GM23338 (cell line): ENCODE measurements around the gene CTNNA3. TPM values are rescaled to one million over a fixed set of nuclear protein-coding genes. Genes with fewer than 3 reads are reported as not detected.

Experiments
- ATAC-seq: fragments of 200-7000 bp; cut with Tn5 transposase; 3 replicates; pipeline ENCODE4 v1.9.1; 2020
- DNase-seq: peaks from one replicate; pipeline ENCODE4 v3.0.0-alpha.2; 2015; ENCODE audit warnings: low spot score
- H2AFZ ChIP-seq: fragments of 200-600 bp; sonication (generic); 2 replicates; pipeline ENCODE4 v1.8.0; 2016; ENCODE audit warnings: antibody characterized with exemption, mild to moderate bottlenecking, moderate library complexity
- H3F3A ChIP-seq: fragments of 200-600 bp; sonication (generic); replicated peaks from 2 replicates; pipeline ENCODE4 v1.8.0; 2017; ENCODE audit warnings: antibody characterized with exemption, mixed run types, low read depth
- H3K27ac ChIP-seq: fragments of 200-600 bp; sonication (generic); 2 replicates; pipeline ENCODE4 v1.6.1; 2016; ENCODE audit warnings: low read depth
- H3K27me3 ChIP-seq: fragments of 200-600 bp; sonication (generic); 2 replicates; pipeline ENCODE4 v1.8.0; 2016; ENCODE audit warnings: mild to moderate bottlenecking, mixed run types, moderate library complexity; ENCODE audit not compliant: insufficient read depth
- H3K36me3 ChIP-seq: fragments of 200-600 bp; sonication (generic); 2 replicates; pipeline ENCODE4 v1.8.0; 2016; ENCODE audit warnings: mild to moderate bottlenecking; ENCODE audit not compliant: insufficient read depth
- H3K4me1 ChIP-seq: fragments of 200-600 bp; sonication (generic); 2 replicates; pipeline ENCODE4 v1.8.0; 2016; ENCODE audit warnings: mild to moderate bottlenecking, moderate library complexity; ENCODE audit not compliant: insufficient read depth
- H3K4me2 ChIP-seq: fragments of 200-600 bp; sonication (generic); 2 replicates; pipeline ENCODE4 v1.7.1; 2017; ENCODE audit warnings: mixed run types
- H3K4me3 ChIP-seq: fragments of 200-600 bp; sonication (generic); 2 replicates; pipeline ENCODE4 v1.6.1; 2016; ENCODE audit warnings: mixed run types
- H3K79me2 ChIP-seq: fragments of 200-600 bp; sonication (generic); replicated peaks from 2 replicates; pipeline ENCODE4 v1.8.0; 2017; ENCODE audit warnings: mild to moderate bottlenecking; ENCODE audit not compliant: insufficient read depth
- H3K9me2 ChIP-seq: fragments of 200-600 bp; sonication (generic); 2 replicates; pipeline ENCODE4 v1.8.0; 2017; ENCODE audit not compliant: insufficient read depth
- H4K20me1 ChIP-seq: fragments of 200-600 bp; sonication (generic); replicated peaks from 2 replicates; pipeline ENCODE4 v1.8.0; 2017; ENCODE audit warnings: mild to moderate bottlenecking; ENCODE audit not compliant: insufficient read depth
- H3K27ac Mint-ChIP-seq: 2 replicates; pipeline ENCODE4 v1.8.0; 2020; ENCODE audit warnings: inconsistent platforms, mild to moderate bottlenecking, moderate library complexity, mixed read lengths
- H3K27me3 Mint-ChIP-seq: 3 replicates; pipeline ENCODE4 v1.8.0; 2022; ENCODE audit warnings: low read depth, mild to moderate bottlenecking, moderate library complexity, mixed read lengths, inconsistent platforms; ENCODE audit not compliant: insufficient read depth, poor library complexity
- H3K36me3 Mint-ChIP-seq: 3 replicates; pipeline ENCODE4 v1.8.0; 2021; ENCODE audit warnings: low read depth, mild to moderate bottlenecking, inconsistent platforms, moderate library complexity, mixed read lengths
- H3K4me1 Mint-ChIP-seq: 3 replicates; pipeline ENCODE4 v1.8.0; 2020; ENCODE audit warnings: mild to moderate bottlenecking, inconsistent platforms, mixed read lengths
- H3K4me3 Mint-ChIP-seq: 3 replicates; pipeline ENCODE4 v1.8.0; 2021; ENCODE audit warnings: moderate library complexity, mild to moderate bottlenecking, inconsistent platforms, mixed read lengths
- H3K9me3 Mint-ChIP-seq: 3 replicates; pipeline ENCODE4 v1.8.0; 2020; ENCODE audit warnings: moderate library complexity, mild to moderate bottlenecking, inconsistent platforms, mixed read lengths
- CTCF ChIP-seq, 2 experiments: fragments of 200-600 bp in 1 of 2; sonication (generic) in 1 of 2; conservative IDR thresholded peaks; 2 replicates each; pipeline versions ENCODE4 v1.5.1 to v1.6.1; 2016 to 2017; ENCODE audit warnings: antibody characterized with exemption in 2 of 2, low read depth in 2 of 2, mild to moderate bottlenecking in 2 of 2, moderate library complexity in 1 of 2
- ETS1 ChIP-seq: IDR thresholded peaks from 2 replicates; pipeline ENCODE4 v1.6.1; 2016; ENCODE audit warnings: antibody characterized with exemption
- EZH2 ChIP-seq: fragments of 200-600 bp; sonication (generic); IDR thresholded peaks from one replicate; pipeline ENCODE4 v1.8.0; 2017; ENCODE audit warnings: antibody characterized with exemption, mild to moderate bottlenecking, low read depth; ENCODE audit not compliant: unreplicated experiment
- JUNB ChIP-seq: IDR thresholded peaks from one replicate; pipeline ENCODE4 v1.6.1; 2016; ENCODE audit warnings: antibody characterized with exemption; ENCODE audit not compliant: unreplicated experiment
- POLR2AphosphoS5 ChIP-seq: IDR thresholded peaks from 2 replicates; pipeline ENCODE4 v1.6.1; 2016; ENCODE audit warnings: antibody characterized with exemption, low read depth
- REST ChIP-seq: IDR thresholded peaks from one replicate; pipeline ENCODE4 v1.6.1; 2018; ENCODE audit warnings: antibody characterized with exemption; ENCODE audit not compliant: unreplicated experiment
- STAT1 ChIP-seq: IDR thresholded peaks from one replicate; pipeline ENCODE4 v1.6.1; 2016; ENCODE audit warnings: antibody characterized with exemption; ENCODE audit not compliant: unreplicated experiment
- ZNF114 ChIP-seq: fragments of 250-450 bp; sonication (Bioruptor Pico); IDR thresholded peaks from 2 replicates; pipeline ENCODE4 v1.5.0; 2020; ENCODE audit warnings: mild to moderate bottlenecking, moderate library complexity
- ZNF331 ChIP-seq: fragments of 250-450 bp; sonication (Bioruptor Pico); IDR thresholded peaks from 2 replicates; pipeline ENCODE4 v1.5.0; 2020; ENCODE audit warnings: low read depth, mild to moderate bottlenecking, moderate library complexity
- polyA plus RNA-seq: library from polyadenylated mRNA; unstranded; fragments of >200 nt; fragmentation: Nextera tagmentation; extraction: Ambion mirVana; gene quantifications from 2 replicates; pipeline ENCODE4 v1.2.1, GENCODE V29; 2016
- total RNA-seq: library from RNA; depleted of rRNA; stranded (reverse); fragments of >200 nt; shearing (Covaris generic); gene quantifications from 2 replicates; pipeline ENCODE4 v1.2.3, GENCODE V29; 2014

CTNNA3 gene
- total and polyA plus RNA-seq, 2 experiments from 2014 or later, result 0.71 to 3.3 TPM

- TF ChIP-seq CTCF (conservative IDR thresholded peaks at IDR 0.05; ENCODE audit: low read depth in 2 of 2) (no peak), STAT1 (no peak), ZNF114 (CRISPR knock-in tag) (no peak), POLR2AphosphoS5 (no peak), REST (no peak), JUNB (no peak)
These were observed 1058.5 kb downstream of the CTNNA3 start (continued) for GRCh38 chr10:66637273-66638036.

GRCh38 chr10:66629996-66630395 is 1066.0 kb downstream of the CTNNA3 start:
- H3K4me3 ChIP-seq, result no peak overlapping the region
- peaks cover 3% of the 10 kb centered on the region for H3K27me3 Mint-ChIP-seq
- no peak for DNase-seq
- no peak overlapping the region for H3K4me3 Mint-ChIP-seq
- no peaks in the 10 kb centered on the region for H3K9me2 ChIP-seq
- ATAC-seq, result no peak
- no peak overlapping the region for H3K27ac ChIP-seq
- H3K4me1 ChIP-seq, result no peaks in the 10 kb centered on the region
- H3K79me2 ChIP-seq, result no peaks in the 10 kb centered on the region
- H3F3A ChIP-seq, result no peaks in the 10 kb centered on the region
- no peaks in the 10 kb centered on the region for H3K36me3 Mint-ChIP-seq
- no peaks in the 10 kb centered on the region for H3K27me3 ChIP-seq
- no peaks in the 10 kb centered on the region for H3K36me3 ChIP-seq
- H2AFZ ChIP-seq, result no peak overlapping the region
- H3K4me2 ChIP-seq, result no peak overlapping the region
- no peaks in the 10 kb centered on the region for H3K4me1 Mint-ChIP-seq
- H3K27ac Mint-ChIP-seq, result no peak overlapping the region
- H4K20me1 ChIP-seq, result no peaks in the 10 kb centered on the region
- H3K9me3 Mint-ChIP-seq, result no peaks in the 10 kb centered on the region
- TF ChIP-seq EZH2 (no peak), CTCF (conservative IDR thresholded peaks at IDR 0.05; ENCODE audit: low read depth in 2 of 2) (no peak), ZNF114 (CRISPR knock-in tag) (no peak), ETS1 (no peak), REST (no peak), POLR2AphosphoS5 (no peak), ZNF331 (CRISPR knock-in tag) (no peak)
